A172 (cell line): ENCODE results near the gene CNTN2. TPM values are rescaled to one million over a fixed set of nuclear protein-coding genes. Genes with fewer than 3 reads are reported as not detected.

Experiments used
- DNase-seq: peaks from one replicate; pipeline ENCODE4 v3.0.0-alpha.2; 2015; ENCODE audit warnings: low spot score
- total RNA-seq: library from RNA; depleted of rRNA; stranded (reverse); fragments of >200 nt; shearing (Covaris generic); gene quantifications from 2 replicates; pipeline ENCODE4 v1.2.3, GENCODE V29; 2014

Gene CNTN2
- total RNA-seq, 1 experiment from 2014 or later, result 1.8 TPM

DNA sequence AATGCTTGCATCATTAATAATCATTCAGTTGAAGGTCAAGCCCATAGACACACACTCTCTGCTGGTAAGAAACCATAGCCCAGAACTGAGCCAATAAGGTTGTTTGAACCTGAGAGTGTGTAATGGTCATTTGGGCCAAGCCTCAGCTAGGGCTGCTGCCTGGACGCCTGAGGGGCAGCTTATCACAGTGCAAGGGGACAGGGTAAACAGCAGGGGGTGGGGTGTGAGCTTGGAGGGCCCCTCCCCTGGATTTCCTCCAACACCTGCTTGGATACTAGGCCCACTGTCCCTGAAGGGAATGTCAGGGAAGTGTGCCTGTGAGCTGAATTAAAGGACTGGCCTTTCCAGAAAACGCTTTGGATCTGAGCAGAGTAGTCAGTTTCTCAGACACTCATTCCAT, 24.6 kb upstream of the CNTN2 start:
- no peak for DNase-seq

DNA sequence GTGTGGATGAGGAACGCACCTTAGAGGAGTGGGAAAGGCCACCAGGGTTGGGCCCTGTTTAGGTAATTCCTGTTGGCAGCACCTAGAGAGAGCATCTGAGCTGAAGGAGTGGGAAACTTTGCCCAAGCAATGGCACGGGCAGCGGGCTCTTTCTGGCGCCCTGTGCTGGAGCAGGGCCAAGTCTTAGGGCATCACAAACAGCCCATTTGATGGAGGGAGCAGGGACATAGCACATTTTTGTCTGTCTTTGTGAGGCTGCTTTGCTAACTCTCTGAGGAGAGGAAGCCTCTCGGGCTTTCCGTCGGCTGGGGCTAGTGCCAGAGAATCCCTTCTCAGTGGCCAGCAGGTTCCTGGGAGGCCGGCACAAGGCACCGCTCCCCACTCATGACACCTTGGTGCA, 22.5 kb upstream of the CNTN2 start:
- no peak for DNase-seq

DNA sequence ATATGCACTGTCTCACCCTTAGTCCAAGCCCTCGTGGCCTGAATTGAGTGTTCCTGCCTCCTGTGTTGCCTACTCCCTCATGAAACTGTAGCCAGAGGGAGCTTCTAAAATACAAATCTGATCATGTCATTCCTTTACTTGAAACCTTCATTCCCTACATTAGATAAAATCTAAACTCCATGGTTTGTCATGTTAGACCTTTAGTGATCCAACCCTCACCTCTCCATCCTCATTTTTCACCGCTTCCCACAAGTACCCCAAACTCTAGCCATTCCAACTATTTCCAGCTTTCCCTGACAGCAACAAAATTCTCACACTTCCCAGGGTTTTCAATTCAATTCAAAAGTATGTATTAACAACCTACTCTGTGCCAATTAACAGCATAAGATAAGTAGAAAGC, 18.3 kb upstream of the CNTN2 start:
- DNase-seq, result no peak

DNA sequence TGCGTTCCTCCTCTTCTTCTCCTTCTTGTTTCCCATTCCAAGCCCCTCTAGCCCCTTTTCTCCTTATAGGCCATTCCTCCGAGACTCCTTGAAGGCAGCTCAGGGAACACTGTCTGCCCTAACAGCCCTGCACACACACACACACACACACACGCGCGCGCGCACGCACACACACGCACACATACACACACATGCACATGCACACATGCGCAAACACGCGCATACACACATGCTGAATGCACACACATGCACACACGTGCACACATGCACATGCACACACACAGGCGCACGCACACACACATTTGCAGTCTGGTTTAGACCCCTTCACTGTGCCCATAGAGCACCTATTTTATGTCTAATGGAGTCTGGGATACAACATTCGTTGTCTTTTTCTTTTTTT, 17.8 kb upstream of the CNTN2 start:
- DNase-seq, result no peak

DNA sequence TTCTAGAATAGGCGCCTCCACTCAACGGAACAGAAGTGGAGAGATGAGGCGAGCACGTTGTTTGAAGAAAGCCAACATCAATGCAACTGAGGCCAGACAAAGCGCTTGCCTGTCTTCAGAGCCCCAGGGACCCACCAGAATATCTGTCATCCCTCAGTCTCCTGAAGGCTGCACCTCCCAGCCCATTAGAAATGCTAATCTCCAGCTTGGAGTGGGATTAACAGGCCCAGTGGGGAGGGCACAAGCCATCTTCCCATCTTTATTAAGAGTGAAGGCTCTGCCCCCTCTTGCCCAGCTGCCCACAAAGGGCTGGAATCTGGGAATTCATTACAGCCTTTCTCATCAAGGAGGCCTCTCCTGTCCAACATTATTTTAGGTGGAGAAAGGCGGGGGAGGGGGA, 16.8 kb upstream of the CNTN2 start:
- DNase-seq, result no peak

DNA sequence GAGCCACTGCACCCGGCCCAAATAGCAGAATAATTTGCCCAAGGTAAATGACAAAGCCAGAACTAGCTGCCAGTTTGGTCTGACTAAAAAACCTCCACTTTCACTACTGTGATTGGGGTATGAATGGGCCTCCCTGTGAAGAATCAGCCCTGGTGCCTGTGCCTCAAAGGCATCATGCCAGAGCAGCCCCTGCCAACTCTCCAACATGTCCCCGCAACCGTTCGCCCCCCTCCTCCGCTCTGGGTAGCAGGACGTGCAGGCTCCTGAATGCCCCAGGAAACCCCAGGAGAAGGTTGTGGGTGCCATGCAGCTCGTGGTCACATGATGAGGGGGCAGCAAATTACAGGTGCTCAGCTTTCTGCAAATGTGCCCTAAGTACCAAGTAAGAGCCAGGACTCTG, 14.6 kb upstream of the CNTN2 start:
- no peak for DNase-seq

DNA sequence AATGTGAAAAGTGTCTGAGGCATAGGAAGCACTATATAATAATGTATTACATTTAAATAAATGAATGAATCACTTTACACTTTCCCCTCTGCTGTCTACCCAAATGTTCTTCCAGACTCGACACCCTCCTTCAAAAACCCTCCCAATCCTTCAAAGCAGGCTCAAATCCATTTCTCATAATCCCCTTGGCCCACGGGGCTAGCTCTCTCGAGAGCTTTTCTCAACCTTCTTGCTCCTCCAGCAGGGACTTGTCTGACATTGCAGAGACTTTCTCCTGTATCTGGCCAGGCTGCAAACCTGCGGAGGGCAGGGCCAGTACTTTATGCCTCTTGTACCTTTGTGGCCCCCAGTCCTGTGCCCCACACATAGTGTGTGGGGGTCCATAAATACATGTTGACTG, 14.1 kb upstream of the CNTN2 start:
- no peak for DNase-seq

DNA sequence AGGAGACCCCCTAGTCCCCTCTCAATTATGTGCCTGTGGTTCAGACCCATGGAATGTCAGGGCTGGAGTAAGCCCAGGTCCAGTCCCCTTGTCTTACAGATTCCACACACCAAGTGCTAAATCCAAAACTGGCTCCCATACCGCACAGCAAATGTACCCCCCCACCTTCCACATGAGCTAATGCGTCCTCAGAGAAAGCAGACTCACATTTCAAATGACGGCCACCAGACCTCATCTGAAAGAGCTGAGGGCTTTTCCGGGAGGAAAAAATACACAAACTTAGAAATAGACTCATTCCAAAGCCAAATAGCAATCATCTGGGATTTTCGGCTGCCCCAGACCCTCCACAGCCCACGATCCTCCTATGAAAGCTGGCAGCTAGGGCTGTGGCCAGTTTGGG, 12.8 kb upstream of the CNTN2 start:
- no peak for DNase-seq

DNA sequence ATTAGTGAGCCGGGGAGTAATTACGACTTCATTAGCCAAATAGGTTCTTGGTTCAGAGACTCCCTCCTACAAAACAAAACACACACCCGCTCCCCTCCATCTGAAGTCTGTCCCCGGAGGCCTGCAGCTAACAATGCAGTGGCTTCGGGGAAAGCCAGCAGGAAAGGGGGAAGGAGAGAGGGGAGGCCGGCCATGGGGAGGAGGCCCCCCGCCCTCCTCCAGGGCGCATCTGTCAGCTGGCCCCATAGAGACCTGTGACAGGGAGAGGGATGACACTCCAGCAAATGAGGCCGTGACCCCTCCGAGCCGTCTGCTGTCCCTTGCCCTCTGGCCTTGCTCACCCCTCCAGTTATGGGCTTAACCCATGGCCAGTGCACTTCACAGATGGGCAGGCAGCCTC, 12.1 kb upstream of the CNTN2 start:
- DNase-seq, result no peak

DNA sequence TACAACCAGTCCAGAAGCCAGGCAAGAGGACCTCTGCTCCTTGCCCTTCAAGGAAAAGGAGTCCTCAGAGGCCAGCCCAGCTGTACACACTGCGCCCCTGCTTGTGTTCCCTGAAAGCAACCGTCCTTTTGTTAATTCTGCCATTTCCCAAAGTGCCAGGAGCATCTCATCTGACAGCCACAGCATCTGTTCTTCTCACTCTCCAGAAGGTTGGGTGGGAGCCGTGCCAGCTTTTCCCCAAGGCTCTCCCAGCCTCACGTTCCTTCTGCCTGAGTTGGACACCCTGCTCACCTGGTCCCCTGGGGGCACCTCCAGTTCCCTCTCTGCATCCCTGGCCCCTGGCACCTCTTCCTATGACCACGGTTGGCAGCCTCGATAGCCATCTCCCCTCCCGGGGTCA, 10.5 kb upstream of the CNTN2 start:
- no peak for DNase-seq

DNA sequence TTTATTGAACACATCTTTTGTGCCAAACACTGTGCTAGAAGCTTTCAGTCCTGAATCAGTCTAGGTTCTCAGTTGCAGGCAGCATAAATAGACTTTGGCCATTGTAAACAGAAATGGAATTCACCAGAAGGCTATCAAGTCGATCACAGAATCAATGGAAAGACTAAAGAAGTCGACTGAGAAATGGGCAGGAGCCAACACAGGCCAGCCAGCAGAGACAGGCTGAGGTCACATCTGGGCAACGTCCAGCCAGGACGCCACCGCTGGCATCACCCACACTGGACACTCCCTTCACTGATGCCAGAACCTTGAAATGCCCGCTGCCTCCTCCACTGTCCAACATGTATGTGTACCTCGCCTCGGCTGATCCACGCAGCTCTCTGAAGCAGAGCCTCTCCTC, 5.5 kb upstream of the CNTN2 start:
- DNase-seq, result no peak

DNA sequence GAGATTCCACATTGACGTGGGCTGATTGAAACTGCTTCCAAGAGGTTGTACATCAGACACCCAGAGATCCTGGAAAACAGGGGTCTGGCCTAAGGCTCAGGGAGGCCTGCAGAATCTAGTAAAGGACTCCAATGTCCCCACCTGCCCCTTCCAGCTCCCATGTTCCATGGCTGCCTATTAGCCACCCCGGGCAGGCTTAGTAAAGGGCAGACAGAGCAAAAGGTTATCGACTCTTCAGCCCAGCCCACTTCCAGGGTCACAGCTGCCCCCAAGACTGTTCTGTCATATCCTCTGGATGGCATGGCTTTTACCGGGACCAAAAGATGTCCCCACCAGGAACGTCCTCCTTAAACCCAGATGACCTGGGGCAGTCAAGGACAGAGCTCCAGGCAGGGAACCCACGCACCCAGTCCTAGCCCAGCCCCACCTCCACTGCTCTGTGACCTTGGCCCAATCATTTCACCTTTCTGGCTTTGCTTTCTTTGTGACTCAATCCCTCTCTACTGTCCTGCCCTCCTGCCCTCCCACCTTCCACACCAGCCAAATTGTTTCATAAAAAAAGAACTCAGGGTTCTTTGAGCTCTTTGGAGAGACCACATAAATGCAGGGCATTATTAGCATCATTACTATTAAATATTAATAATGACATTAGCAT, 4.8 kb upstream of the CNTN2 start:
- DNase-seq, result no peak

DNA sequence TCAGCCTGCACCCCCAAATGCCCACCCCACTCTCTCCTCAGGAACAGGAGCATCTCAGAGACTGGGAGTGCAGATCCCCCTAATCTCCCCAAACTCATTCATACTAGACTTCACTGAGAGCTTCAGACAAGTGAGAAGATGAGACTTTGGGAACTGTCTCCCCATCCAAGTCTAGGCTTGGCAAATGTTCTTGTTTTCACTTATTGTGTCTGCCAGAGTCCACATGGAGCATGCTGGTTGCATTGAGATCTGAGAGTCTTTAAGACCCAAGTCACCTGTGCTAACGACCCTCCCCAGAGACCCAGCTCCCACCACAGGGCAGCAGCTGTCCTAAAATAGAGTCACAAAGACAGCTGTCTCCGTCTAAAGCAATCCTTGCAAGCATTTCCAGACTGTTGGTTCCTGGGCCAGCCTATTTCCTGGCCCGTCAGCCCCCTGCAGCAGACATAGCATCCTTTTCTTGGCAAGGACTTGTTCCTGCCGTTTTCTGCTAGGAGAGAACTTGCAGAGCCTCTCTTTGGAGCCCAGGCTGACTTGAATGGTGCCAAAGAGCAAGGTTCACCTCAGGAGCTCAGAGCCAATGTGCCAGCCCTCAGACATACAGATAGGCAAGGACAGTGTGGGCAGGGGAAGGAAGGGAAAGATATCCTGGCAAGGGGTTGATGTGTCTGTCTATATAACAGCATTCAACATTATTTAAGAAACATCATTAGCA, 1.9 kb upstream of the CNTN2 start:
- DNase-seq, result no peak

DNA sequence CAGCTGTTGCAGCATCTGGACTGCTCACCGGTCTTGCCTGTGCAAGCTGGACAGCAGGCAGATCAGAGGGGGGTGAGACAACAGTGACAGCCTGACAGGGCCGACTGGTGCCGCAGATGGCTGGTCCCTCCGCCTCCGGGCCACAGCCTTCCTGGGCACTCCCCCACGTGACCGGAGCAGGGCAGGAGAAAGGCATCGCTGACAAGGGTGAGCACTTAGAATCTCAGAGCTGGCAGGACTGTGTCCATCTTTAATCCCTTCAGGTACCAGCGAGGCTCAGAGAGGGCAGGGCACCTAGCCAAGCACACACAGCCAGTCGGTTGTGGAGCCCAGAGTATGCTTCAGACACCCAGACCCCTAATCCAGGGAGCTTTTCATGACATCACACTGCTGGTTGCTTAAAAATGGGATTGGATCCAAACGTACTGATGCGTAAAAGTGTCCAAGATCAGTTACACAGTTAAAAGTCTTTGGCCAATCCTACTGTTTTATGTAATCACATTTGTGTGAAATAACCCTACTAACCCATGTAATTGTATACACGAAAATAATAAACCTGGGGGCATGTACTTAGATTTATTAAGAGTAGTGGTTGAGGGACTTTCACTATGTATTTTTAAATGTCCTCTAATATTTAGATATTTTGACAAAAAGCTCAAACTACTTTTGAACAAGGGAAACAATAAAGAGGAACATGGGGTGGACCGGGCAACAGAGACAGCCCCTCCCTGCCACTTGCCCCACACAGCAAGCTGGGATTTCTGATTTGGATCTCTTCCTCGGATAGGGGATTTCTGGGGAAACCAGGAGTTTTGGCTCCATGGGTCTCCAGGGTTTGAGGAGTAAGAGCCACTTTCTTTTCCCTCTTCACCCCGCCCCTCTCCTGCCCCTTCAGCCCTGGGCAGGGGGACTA, 758 bp upstream of the CNTN2 start:
- no peak for DNase-seq

DNA sequence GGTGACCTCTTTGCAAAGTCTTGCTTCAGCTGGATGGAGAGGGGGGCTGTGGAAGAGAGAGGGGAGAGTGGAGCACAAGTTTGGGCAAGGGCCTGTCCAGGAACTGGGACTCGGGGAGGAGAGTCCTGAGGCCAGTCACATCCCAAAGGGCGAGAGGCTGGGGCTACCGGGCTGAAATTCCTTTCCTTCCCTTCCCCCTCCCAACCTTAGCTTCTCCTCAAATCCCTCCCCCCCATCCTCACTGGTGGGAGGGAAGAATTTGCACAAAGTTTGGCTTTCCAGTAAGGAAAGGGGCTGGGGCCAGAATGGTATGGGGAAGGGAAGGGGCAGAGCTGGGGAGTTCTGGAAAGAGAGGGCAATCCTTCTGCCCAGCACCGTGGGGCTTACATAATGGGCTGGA, 854 bp downstream of the CNTN2 start:
- no peak for DNase-seq

DNA sequence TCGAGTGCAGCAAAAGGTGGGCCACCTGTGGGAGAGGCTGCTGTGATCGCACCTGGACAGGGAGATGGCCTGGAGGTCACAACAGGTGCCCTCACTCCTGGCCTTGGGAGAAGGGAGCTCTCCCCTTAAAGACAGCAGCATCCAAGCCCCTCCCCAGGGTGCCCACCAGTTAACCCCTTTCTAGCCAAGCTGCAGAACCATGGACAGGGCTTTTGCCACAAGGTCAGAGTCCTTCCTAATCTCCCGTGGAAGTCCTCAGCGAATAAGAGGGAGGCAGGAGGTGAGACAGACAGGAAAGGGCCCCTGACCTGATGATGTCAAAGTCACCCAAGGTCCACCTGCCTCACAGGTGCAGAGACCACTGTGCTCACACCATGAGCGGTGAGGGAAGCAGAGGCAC, 1.7 kb downstream of the CNTN2 start:
- no peak for DNase-seq

DNA sequence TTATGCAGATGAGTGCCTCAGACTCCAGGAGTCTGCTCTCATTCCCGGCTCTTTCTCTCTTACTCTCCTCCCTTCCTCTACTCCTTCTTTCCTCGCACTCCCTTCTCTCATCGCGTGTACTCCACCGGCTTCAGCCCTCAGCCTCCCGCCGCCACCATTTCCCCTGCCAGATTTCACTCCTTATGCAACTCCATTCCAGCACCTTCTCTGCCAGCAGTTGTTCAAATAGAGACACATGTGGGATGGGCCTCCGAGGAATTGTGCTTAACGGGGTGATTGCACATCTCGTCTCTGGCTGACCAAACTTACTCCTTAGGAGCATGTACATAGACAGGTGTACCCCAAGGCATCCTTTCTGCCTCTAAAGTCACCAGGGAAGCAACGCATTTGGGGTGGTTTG, 2.1 kb downstream of the CNTN2 start:
- DNase-seq, result no peak

DNA sequence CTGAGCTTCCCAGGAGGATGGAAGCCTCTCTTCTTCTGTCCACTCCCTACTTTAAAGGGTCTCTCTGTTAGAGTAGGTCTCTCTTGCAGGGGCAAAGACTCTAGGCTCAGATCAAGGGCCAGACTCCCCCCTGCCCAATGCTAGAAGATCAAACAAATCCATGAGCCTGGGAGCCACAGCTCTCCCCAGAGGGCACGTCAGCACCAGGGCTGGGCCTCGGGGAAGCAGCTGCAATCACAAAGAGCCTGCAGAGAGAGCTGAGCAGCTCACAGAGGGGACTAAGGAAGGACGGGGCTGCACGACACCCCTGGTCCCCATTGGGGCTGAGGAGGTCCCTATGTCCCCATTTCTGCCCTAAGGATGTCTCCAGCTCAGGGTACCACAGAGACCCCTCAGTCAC, 3.9 kb downstream of the CNTN2 start:
- no peak for DNase-seq

DNA sequence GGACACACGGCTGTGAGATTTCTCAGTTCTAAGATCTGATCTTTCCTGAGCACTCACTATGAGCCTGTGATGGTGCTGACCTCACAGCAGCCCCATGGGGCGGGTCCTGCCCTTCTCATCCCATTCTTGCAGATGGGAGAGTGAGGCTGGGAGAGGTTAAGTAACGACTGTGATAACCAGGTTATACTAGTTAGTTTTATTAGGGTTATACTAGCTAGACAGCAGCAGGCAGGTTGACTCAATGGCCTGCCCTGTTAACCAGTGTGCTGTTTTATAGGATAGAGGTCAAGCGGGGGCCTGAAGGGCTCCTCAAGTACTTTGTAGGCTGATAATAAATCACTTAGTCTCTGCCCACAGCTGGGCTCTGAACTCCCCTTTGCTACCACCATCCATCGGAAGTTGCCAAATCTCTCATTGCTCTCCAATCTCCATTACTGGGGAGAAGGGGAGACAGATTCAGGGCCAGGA, 4.8 kb downstream of the CNTN2 start:
- DNase-seq, result no peak

DNA sequence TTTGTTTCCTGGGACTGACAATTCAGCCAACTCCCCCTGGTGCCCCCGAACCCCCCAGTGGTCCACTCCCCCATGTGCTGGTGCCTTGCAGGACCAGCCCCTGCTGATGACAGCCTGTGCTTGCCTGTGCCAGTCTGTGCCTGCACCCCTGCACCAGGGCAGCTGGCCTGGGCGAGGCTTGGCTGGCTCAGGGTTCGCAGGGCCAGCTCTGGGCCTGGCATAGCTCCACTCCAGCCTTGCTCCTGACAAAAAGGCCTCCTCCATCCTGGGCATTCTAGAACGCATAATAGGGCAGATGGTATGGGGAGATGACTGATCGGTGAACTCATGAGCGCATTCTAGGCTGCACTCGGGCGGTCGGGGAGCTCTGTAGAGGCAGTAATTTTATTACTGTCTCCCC, 5.4 kb downstream of the CNTN2 start:
- no peak for DNase-seq

DNA sequence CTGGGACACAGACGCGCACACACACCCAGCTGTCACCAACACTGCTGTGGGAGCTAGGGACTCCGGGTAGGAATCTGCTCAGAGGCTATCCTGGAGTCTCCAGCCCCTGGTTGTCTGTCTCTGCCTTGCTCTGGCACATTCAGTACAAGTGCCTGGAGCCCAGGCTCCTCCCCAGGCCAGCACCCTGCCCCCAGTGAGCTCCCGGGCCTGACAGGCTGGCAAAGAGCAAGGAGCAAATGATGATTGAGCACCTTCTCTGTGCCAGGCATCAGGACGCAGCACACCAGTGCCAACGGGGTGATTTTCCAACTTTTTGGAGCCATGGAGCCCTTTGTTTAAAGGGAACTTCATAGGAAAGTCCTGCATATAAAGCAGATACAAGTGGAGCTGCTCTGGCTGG, 6.5 kb downstream of the CNTN2 start:
- no peak for DNase-seq

DNA sequence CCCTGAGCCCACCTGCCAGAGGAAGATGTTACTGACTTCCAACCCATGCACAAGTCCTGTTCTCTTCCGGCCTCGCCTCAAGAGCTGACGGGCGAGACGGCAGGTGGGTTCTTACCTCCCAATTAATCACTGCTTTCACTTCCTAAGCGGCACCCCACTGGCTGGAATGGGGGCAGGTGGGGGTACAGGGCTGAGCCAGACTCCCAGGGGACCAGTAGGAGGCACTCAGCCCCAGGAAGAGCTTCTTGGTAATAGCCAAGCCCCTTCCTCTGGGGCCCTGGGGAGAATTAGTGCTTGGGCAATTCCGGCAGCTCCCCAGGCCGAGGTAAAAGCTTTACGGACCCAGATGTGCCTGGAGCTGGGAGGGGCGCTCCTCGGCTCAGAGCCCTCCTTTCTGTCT, 9.7 kb downstream of the CNTN2 start:
- DNase-seq, result no peak

DNA sequence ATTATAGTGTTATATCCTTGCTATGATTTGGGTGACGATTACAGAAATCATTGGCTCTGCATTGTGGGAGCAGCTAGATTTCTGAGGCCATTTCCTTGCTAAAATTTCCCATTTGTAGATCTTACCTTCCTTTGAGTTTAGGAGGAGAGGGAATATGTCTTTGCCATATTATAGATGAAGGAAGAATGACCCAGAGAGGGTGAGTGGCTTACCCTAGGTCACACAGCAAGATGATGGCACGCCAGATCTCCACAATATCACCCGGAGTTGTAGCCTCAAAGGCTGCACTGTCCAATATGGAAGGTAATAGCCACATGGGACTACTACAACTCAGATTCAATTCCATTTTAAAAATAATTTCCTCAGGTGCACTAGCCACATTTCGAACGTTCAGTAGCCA, 10.3 kb downstream of the CNTN2 start:
- no peak for DNase-seq
